ENCODE data around the gene NBAS. TPM values are rescaled to one million over a fixed set of nuclear protein-coding genes. Genes with fewer than 3 reads are reported as not detected.

NBAS gene
- total and polyA plus RNA-seq, 2 donors (not counting 3 experiments of a cell fraction or from before 2014, with no cell fraction given), result 29.4 to 43.0 TPM

DNA sequence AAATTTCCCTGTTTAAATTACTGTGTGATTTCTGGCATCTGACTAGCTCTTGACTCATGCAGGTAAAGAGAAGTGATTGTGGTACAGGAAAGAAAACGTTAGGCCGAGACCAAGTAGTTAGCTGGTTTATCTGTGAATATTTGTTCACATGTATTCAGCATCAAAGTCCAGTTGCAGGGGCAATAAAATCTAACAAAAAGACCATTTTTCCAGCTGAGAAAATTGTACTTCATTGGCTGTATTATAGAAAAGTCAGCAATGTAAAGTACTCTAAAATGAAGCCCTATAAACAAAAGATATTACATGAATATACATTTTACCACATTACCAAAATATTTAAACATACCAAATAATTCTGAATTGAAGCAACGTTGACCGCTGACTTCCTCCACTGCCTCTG is 88.3 kb downstream of the NBAS start:
- H3K27ac ChIP-seq (ENCODE audit: insufficient read depth, low read depth, low read length), result no peak overlapping the region
- H3K9me3 ChIP-seq (replicated peaks; ENCODE audit: control insufficient read depth, insufficient read depth, low read length), result no peaks in the 10 kb centered on the region
- no peaks in the 10 kb centered on the region for H3K27me3 ChIP-seq (ENCODE audit: control insufficient read depth in 2 of 2, insufficient read depth in 2 of 2, low read length in 2 of 2)
- ChIA-PET POLR2A (no interaction called here), CTCF (no interaction called here)
- FAIRE-seq (no peak), DNase-seq (ENCODE audit: low read depth, low spot score) (no peak)
- TF ChIP-seq JUN (IDR thresholded peaks at IDR 0.05; ENCODE audit: borderline replicate concordance, insufficient read depth, insufficient read length, low read depth) (no peak), MAX (IDR thresholded peaks at IDR 0.05; ENCODE audit: insufficient read depth, insufficient read length) (no peak), POLR2AphosphoS5 (IDR thresholded peaks at IDR 0.05; ENCODE audit: insufficient read depth, low read depth, low read length) (no peak), GATA2 (IDR thresholded peaks at IDR 0.05; ENCODE audit: insufficient read depth, insufficient read length, low read depth, low read length) (no peak), POLR2A (IDR thresholded peaks at IDR 0.05; ENCODE audit: low read depth, low read length) (no peak), MYC (IDR thresholded peaks at IDR 0.05; ENCODE audit: low read depth, low read length) (no peak), FOS (IDR thresholded peaks at IDR 0.05; ENCODE audit: borderline replicate concordance, insufficient read depth, low read length) (no peak), EZH2 (IDR thresholded peaks at IDR 0.05; ENCODE audit: borderline replicate concordance, low read depth, low read length, severe bottlenecking) (no peak)
- TF ChIP-seq, protein P1, sequence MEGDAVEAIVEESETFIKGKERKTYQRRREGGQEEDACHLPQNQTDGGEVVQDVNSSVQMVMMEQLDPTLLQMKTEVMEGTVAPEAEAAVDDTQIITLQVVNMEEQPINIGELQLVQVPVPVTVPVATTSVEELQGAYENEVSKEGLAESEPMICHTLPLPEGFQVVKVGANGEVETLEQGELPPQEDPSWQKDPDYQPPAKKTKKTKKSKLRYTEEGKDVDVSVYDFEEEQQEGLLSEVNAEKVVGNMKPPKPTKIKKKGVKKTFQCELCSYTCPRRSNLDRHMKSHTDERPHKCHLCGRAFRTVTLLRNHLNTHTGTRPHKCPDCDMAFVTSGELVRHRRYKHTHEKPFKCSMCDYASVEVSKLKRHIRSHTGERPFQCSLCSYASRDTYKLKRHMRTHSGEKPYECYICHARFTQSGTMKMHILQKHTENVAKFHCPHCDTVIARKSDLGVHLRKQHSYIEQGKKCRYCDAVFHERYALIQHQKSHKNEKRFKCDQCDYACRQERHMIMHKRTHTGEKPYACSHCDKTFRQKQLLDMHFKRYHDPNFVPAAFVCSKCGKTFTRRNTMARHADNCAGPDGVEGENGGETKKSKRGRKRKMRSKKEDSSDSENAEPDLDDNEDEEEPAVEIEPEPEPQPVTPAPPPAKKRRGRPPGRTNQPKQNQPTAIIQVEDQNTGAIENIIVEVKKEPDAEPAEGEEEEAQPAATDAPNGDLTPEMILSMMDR (IDR thresholded peaks at IDR 0.05; ENCODE audit: extremely low read depth in 1 of 2, insufficient read depth in 1 of 2, low read depth in 1 of 2, low read length in 2 of 2), result no peak
- no peaks in the 10 kb centered on the region for H3K79me2 ChIP-seq (ENCODE audit: control insufficient read depth, insufficient read depth, low read length)
- intact Hi-C loops (cut with micrococcal nuclease), result no loop called here
- no peaks in the 10 kb centered on the region for H4K20me1 ChIP-seq (replicated peaks; ENCODE audit: control insufficient read depth, extremely low read depth, insufficient read depth, low read length)
- H3K9me1 ChIP-seq (replicated peaks; ENCODE audit: control insufficient read depth, extremely low read depth, insufficient read depth, low read length), result no peaks in the 10 kb centered on the region
- H3K4me1 ChIP-seq (ENCODE audit: control insufficient read depth, extremely low read depth, insufficient read depth, low read length), result no peaks in the 10 kb centered on the region
- no TSS peak for BruUV-seq (replicated peaks)
- H3K4me3 ChIP-seq (replicated peaks in 1 of 3; ENCODE audit: insufficient read depth in 1 of 3, low read depth in 1 of 3, low read length in 3 of 3), result no peak overlapping the region
- H3K4me2 ChIP-seq (ENCODE audit: insufficient read depth, low read length), result no peak overlapping the region
- dilution Hi-C loops (cut with MboI; ENCODE audit: extremely low pct_ligation_motif_present, low sequenced_read_pairs), result no loop called here
- H2AFZ ChIP-seq (ENCODE audit: low read depth, low read length), result no peak overlapping the region
- H3K9ac ChIP-seq (replicated peaks; ENCODE audit: extremely low read depth, insufficient read depth, low read length), result no peak overlapping the region
- peaks cover 0 to 10% of the 10 kb centered on the region in 2 experiments for H3K36me3 ChIP-seq (ENCODE audit: control insufficient read depth in 2 of 2, extremely low read depth in 1 of 2, insufficient read depth in 2 of 2, low read length in 2 of 2)

Data from endothelial cell of umbilical vein (primary cell).